Measurements from ENCODE around the gene PTH2.

Gene PTH2

GRCh38 chr19:49391581-49392399 lies 31.5 kb downstream of the PTH2 start:
- H3K4me3 ChIP-seq (ENCODE audit: low read depth, low read length), result no peak overlapping the region
- TF ChIP-seq, protein P1, sequence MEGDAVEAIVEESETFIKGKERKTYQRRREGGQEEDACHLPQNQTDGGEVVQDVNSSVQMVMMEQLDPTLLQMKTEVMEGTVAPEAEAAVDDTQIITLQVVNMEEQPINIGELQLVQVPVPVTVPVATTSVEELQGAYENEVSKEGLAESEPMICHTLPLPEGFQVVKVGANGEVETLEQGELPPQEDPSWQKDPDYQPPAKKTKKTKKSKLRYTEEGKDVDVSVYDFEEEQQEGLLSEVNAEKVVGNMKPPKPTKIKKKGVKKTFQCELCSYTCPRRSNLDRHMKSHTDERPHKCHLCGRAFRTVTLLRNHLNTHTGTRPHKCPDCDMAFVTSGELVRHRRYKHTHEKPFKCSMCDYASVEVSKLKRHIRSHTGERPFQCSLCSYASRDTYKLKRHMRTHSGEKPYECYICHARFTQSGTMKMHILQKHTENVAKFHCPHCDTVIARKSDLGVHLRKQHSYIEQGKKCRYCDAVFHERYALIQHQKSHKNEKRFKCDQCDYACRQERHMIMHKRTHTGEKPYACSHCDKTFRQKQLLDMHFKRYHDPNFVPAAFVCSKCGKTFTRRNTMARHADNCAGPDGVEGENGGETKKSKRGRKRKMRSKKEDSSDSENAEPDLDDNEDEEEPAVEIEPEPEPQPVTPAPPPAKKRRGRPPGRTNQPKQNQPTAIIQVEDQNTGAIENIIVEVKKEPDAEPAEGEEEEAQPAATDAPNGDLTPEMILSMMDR (IDR thresholded peaks at IDR 0.05; ENCODE audit: control insufficient read depth, extremely low read depth, insufficient read depth), result peak; percentile 97

GRCh38 chr19:49390929-49391359 lies 32.3 kb downstream of the PTH2 start:
- TF ChIP-seq, protein P1 (IDR thresholded peaks at IDR 0.05; ENCODE audit: control insufficient read depth, extremely low read depth, insufficient read depth), result no peak
- no peak overlapping the region for H3K4me3 ChIP-seq (ENCODE audit: low read depth, low read length)
- DNase-seq (ENCODE audit: low read depth), result no peak

More at GRCh38 chr19:49391581-49392399, 31.5 kb downstream of the PTH2 start:
- peak; percentile 14 for DNase-seq (ENCODE audit: low read depth)

DNA sequence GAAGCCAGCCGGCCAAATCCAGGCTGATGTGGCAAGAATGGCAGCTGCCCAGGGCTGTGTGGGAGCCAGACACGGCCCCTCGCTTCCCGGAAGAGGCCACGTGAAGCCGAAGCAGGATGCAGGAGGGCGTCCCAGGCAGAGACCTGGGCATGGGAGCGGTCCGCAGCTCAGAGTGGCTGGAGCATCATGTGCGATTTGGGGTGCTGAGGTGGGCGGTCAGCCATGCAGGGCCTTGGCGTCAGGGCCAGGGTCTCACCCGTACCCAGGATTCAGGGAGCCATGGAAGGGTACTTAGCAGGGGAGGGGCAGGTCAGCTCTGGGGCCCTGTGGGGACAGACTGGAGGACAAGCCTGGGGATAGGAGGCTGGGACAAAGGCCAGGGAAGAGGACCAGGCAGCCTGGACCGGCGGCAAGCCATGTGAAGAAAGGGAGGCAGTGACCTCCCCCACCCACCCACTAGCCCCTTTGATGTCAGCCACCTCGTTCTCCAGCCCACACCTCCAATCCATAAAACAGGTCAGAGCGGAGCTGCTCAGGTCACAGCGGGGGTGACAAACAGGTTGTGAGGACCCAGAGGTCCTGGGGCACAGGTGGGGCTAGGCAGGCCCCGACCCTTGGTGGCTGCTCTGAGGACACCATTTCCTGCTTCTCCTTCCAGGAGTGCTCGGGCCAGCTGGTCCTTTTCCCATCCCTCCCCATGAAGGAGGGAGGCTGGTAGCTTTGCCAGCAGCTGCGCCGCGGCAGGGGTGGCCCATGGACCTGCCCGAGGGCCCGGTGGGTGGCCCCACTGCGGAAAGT lies 32.9 kb downstream of the PTH2 start:
- TF ChIP-seq, protein P1 (IDR thresholded peaks at IDR 0.05; ENCODE audit: control insufficient read depth, extremely low read depth, insufficient read depth), result no peak
- no peak for DNase-seq (ENCODE audit: low read depth)
- no peak overlapping the region for H3K4me3 ChIP-seq (ENCODE audit: low read depth, low read length)

GRCh38 chr19:49389406-49389805 lies 33.8 kb downstream of the PTH2 start:
- DNase-seq (ENCODE audit: low read depth), result no peak
- TF ChIP-seq, protein P1 (IDR thresholded peaks at IDR 0.05; ENCODE audit: control insufficient read depth, extremely low read depth, insufficient read depth), result no peak
- no peak overlapping the region for H3K4me3 ChIP-seq (ENCODE audit: low read depth, low read length)

GRCh38 chr19:49387936-49388372 lies 35.3 kb downstream of the PTH2 start, which contains the start of gene KASH5:
Gene KASH5 (plus strand): TSS chr19:49388249. CDS start chr19:49390884, 2,635 bp downstream.
- peak within 1 kb of the TSS; percentile 33 for H3K4me3 ChIP-seq (ENCODE audit: low read depth, low read length)
- peak; percentile 56 for DNase-seq (ENCODE audit: low read depth)
- TF ChIP-seq, protein P1 (IDR thresholded peaks at IDR 0.05; ENCODE audit: control insufficient read depth, extremely low read depth, insufficient read depth), result no peak

GRCh38 chr19:49383599-49383998 lies 39.6 kb downstream of the PTH2 start:
- H3K4me3 ChIP-seq (ENCODE audit: low read depth, low read length), result no peak overlapping the region
- TF ChIP-seq, protein P1 (IDR thresholded peaks at IDR 0.05; ENCODE audit: control insufficient read depth, extremely low read depth, insufficient read depth), result no peak
- no peak for DNase-seq (ENCODE audit: low read depth)
